ENCODE data around the gene SLC30A1.

DNA sequence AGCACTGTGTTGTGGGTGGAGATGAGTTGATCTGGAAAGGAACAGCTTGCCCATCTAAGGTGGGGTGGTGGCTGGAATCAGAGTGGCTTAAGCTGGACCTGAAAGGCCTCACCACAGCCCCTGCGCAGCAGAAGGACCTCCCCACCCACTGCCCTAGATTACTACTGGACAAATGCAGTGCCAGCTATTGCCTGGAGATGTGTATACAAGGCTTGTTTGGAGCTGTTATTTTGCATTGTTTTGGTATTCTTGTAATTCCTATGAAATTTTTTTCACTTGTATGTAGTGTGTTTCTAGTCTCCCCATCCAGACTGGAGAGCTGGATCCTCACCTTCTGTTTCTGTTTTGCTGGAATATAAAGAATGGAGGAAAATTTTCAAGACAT lies 1.3 kb upstream of the SLC30A1 start:
- TF ChIP-seq CTCF (IDR thresholded peaks at IDR 0.05) (no peak), POLR2A (IDR thresholded peaks at IDR 0.05) (no peak)

Measured in lower leg skin (tissue), 3 donors.